PC-3 (cell line): ENCODE data around the gene MAGEB6. TPM values are rescaled to one million over a fixed set of nuclear protein-coding genes. Genes with fewer than 3 reads are reported as not detected.
"Not testable (repeated sequence)": the region's sequence is repeated elsewhere in the genome, so short reads cannot be mapped to it uniquely, and the experiment has no call there.

Experiments used
- ATAC-seq: fragments of 200-7000 bp; cut with Tn5 transposase; 2 replicates; pipeline ENCODE4 v1.9.1; 2020; ENCODE audit warnings: mild to moderate bottlenecking, moderate library complexity
- BruUV-seq: library from RNA; stranded (reverse); fragments of 400-500 nt; replicated peaks from 2 replicates; lab custom pipeline; 2021; lab: Mats Ljungman, UMichigan
- CTCF ChIA-PET: fragments of 300-600 bp; sonication (Branson Sonifier 250); formaldehyde crosslinking; loops from one replicate; lab custom pipeline; 2022; ENCODE audit warnings: antibody characterized with exemption; lab: Charles Lee
- POLR2A ChIA-PET: fragments of 300-600 bp; sonication (Branson Sonifier 250); formaldehyde crosslinking; loops from one replicate; lab custom pipeline; 2022; ENCODE audit warnings: antibody characterized with exemption; ENCODE audit not compliant: unreplicated experiment; lab: Charles Lee
- DNase-seq: peaks from one replicate; pipeline ENCODE4 v3.0.0-alpha.2; 2015
- H2AFZ ChIP-seq: fragments of 300-600 bp; sonication (generic); 2 replicates; pipeline ENCODE4 v1.6.0; 2016; ENCODE audit warnings: antibody characterized with exemption, low read length
- H3F3A ChIP-seq: fragments of 300-600 bp; sonication (generic); one replicate; pipeline ENCODE4 v1.6.0; 2017; ENCODE audit warnings: antibody characterized with exemption, low read length, control low read depth, mild to moderate bottlenecking; ENCODE audit not compliant: unreplicated experiment
- H3K27ac ChIP-seq: fragments of 300-600 bp; sonication (generic); 2 replicates; pipeline ENCODE4 v1.5.1; 2016; ENCODE audit warnings: mild to moderate bottlenecking, low read length
- H3K27me3 ChIP-seq: fragments of 300-600 bp; sonication (generic); 2 replicates; pipeline ENCODE4 v1.6.1; 2016; ENCODE audit warnings: low read length, mixed read lengths
- H3K36me3 ChIP-seq: fragments of 300-600 bp; sonication (generic); 2 replicates; pipeline ENCODE4 v1.6.1; 2016; ENCODE audit warnings: low read depth, mixed run types, low read length, mixed read lengths
- H3K4me1 ChIP-seq: fragments of 300-600 bp; sonication (generic); 2 replicates; pipeline ENCODE4 v1.5.1; 2016; ENCODE audit warnings: low read length; ENCODE audit not compliant: insufficient read depth
- H3K4me2 ChIP-seq: fragments of 300-600 bp; sonication (generic); 2 replicates; pipeline ENCODE4 v1.6.0; 2016; ENCODE audit warnings: low read length
- H3K4me3 ChIP-seq: fragments of 300-600 bp; sonication (generic); 2 replicates; pipeline ENCODE4 v1.5.1; 2016; ENCODE audit warnings: mild to moderate bottlenecking, low read length, mixed read lengths
- H3K79me2 ChIP-seq: fragments of 300-600 bp; sonication (generic); 2 replicates; pipeline ENCODE4 v1.6.1; 2017; ENCODE audit warnings: low read length, mixed read lengths
- H3K9ac ChIP-seq: fragments of 300-600 bp; sonication (generic); 2 replicates; pipeline ENCODE4 v1.6.0; 2016; ENCODE audit warnings: mild to moderate bottlenecking, low read length
- H3K9me2 ChIP-seq: fragments of 300-600 bp; sonication (generic); replicated peaks from 2 replicates; pipeline ENCODE4 v1.6.1; 2016; ENCODE audit warnings: mixed run types, low read length, mixed read lengths
- H3K9me3 ChIP-seq: fragments of 300-600 bp; sonication (generic); 2 replicates; pipeline ENCODE4 v1.6.1; 2016; ENCODE audit warnings: low read length, mixed read lengths
- H4K20me1 ChIP-seq: fragments of 300-600 bp; sonication (generic); 2 replicates; pipeline ENCODE4 v1.6.1; 2016; ENCODE audit warnings: low read length, mixed read lengths
- CTCF ChIP-seq: fragments of 300-600 bp; sonication (generic); conservative IDR thresholded peaks from 2 replicates; pipeline ENCODE4 v1.5.1; 2017; ENCODE audit warnings: antibody characterized with exemption, low read depth, mild to moderate bottlenecking, low read length
- EZH2 ChIP-seq: fragments of 300-600 bp; sonication (generic); IDR thresholded peaks from one replicate; pipeline ENCODE4 v1.6.1; 2017; ENCODE audit warnings: antibody characterized with exemption, mild to moderate bottlenecking, low read length; ENCODE audit not compliant: unreplicated experiment
- EZH2phosphoT487 ChIP-seq: fragments of 300-600 bp; sonication (generic); IDR thresholded peaks from 2 replicates; pipeline ENCODE4 v1.6.1; 2018; ENCODE audit warnings: mild to moderate bottlenecking, antibody characterized with exemption, low read length, borderline replicate concordance
- intact Hi-C: fragments of 100-400 bp; cut with micrococcal nuclease; formaldehyde crosslinking; loops from 2 replicates; pipeline ENCODE4 v1.9.0; 2023
- total RNA-seq: library from RNA; depleted of rRNA; stranded (reverse); fragments of >200 nt; gene quantifications from 2 replicates; pipeline ENCODE4 v1.2.3, GENCODE V29; 2014

MAGEB6 gene
- total RNA-seq, 1 experiment from 2014 or later = not detected

GRCh38 chrX:26203561-26203960 is 11.3 kb downstream of the MAGEB6 start:
- CTCF ChIA-PET = no interaction called here
- POLR2A ChIA-PET = no interaction called here
- intact Hi-C loops = no loop called here

GRCh38 chrX:26204717-26205116 is 12.5 kb downstream of the MAGEB6 start:
- not testable (repeated sequence) for BruUV-seq

More at GRCh38 chrX:26203561-26203960, 11.3 kb downstream of the MAGEB6 start:
- Histone ChIP-seq H3K27me3 (no peaks in the 10 kb centered on the region), H3K9ac (no peak overlapping the region), H4K20me1 (no peaks in the 10 kb centered on the region), H3K4me3 (no peak overlapping the region), H3K27ac (no peak overlapping the region), H3K4me1 (no peaks in the 10 kb centered on the region), H3K36me3 (no peaks in the 10 kb centered on the region), H3K9me3 (0 out of 2 replicates have a peak, but pooled peaks cover 4% of the 10 kb centered on the region), H3K79me2 (no peaks in the 10 kb centered on the region), H3K9me2 (no peaks in the 10 kb centered on the region), H3F3A (no peaks in the 10 kb centered on the region), H2AFZ (no peak overlapping the region), H3K4me2 (no peak overlapping the region)
- TF ChIP-seq EZH2 = no peak
- no peak for TF ChIP-seq EZH2phosphoT487
- ATAC-seq = no peak
- no TSS peak for BruUV-seq
- DNase-seq = no peak

GRCh38 chrX:26208012-26208411 is 15.8 kb downstream of the MAGEB6 start:
- ATAC-seq (no peak), DNase-seq (no peak)
- no peak overlapping the region for H3K4me2 ChIP-seq
- no peaks in the 10 kb centered on the region for H4K20me1 ChIP-seq
- no peak overlapping the region for H3K4me3 ChIP-seq
- CTCF ChIA-PET = no interaction called here
- no peak overlapping the region for H2AFZ ChIP-seq
- TF ChIP-seq EZH2phosphoT487 = no peak
- TF ChIP-seq CTCF = no peak
- no peak for TF ChIP-seq EZH2
- H3K36me3 ChIP-seq = no peaks in the 10 kb centered on the region
- no peaks in the 10 kb centered on the region for H3F3A ChIP-seq
- no peak overlapping the region for H3K9ac ChIP-seq
- no TSS peak for BruUV-seq
- no peaks in the 10 kb centered on the region for H3K9me3 ChIP-seq
- intact Hi-C loops = no loop called here
- no peaks in the 10 kb centered on the region for H3K79me2 ChIP-seq
- no peaks in the 10 kb centered on the region for H3K27me3 ChIP-seq
- POLR2A ChIA-PET = no interaction called here
- H3K27ac ChIP-seq = no peak overlapping the region
- H3K4me1 ChIP-seq = no peaks in the 10 kb centered on the region
- no peaks in the 10 kb centered on the region for H3K9me2 ChIP-seq

More at GRCh38 chrX:26204717-26205116, 12.5 kb downstream of the MAGEB6 start:
- H3K79me2 ChIP-seq, POLR2A ChIA-PET, H3K4me1 ChIP-seq, H3K36me3 ChIP-seq, intact Hi-C loops, DNase-seq, H3F3A ChIP-seq, H3K9ac ChIP-seq, CTCF ChIA-PET, H3K4me2 ChIP-seq, ATAC-seq, H3K9me3 ChIP-seq, H3K27me3 ChIP-seq, H3K27ac ChIP-seq, H2AFZ ChIP-seq, H4K20me1 ChIP-seq, H3K9me2 ChIP-seq, H3K4me3 ChIP-seq: not testable (repeated sequence)

GRCh38 chrX:26215869-26216268 is 23.6 kb downstream of the MAGEB6 start, which contains the start of gene MAGEB5:
MAGEB5 (plus strand) TSS chrX:26216169; CDS start chrX:26217302, 1,133 bp downstream.
- Histone ChIP-seq H4K20me1 (no peaks in the 10 kb centered on the region), H3K9me2 (no peaks in the 10 kb centered on the region), H3K4me1 (no peaks in the 10 kb centered on the region), H3K9ac (no peak within 1 kb of the TSS), H3K9me3 (no peaks in the 10 kb centered on the region), H2AFZ (no peak within 1 kb of the TSS), H3K36me3 (no peaks in the 10 kb centered on the region), H3K4me2 (no peak within 1 kb of the TSS), H3K27ac (no peak within 1 kb of the TSS), H3F3A (no peaks in the 10 kb centered on the region), H3K79me2 (no peaks in the 10 kb centered on the region), H3K4me3 (no peak within 1 kb of the TSS), H3K27me3 (no peaks in the 10 kb centered on the region)
- intact Hi-C loops = no loop called here
- CTCF ChIA-PET = no interaction called here
- no TSS peak for BruUV-seq
- ATAC-seq (no peak), DNase-seq (no peak)
- TF ChIP-seq EZH2 (no peak), CTCF (no peak), EZH2phosphoT487 (no peak)
- POLR2A ChIA-PET = no interaction called here
